Activated B cell treated with CpG ODN at 0.5 μM for 24 hours (primary cell): ENCODE data around the gene KYAT1. TPM values are rescaled to one million over a fixed set of nuclear protein-coding genes. Genes with fewer than 3 reads are reported as not detected.

Source experiments
- ATAC-seq: fragments of 200-7000 bp; cut with Tn5 transposase; one replicate; pipeline ENCODE4 v1.10.0; 2021; ENCODE audit warnings: low read depth, mild to moderate bottlenecking, moderate library complexity
- CTCF ChIA-PET: fragments of 350-600 bp; sonication (Branson Sonifier 250); formaldehyde crosslinking; loops from one replicate; lab custom pipeline; 2021; ENCODE audit warnings: antibody characterized with exemption; lab: Charles Lee
- POLR2A ChIA-PET: fragments of 350-600 bp; sonication (Branson Sonifier 250); formaldehyde crosslinking; loops from one replicate; lab custom pipeline; 2021; ENCODE audit warnings: antibody characterized with exemption; lab: Charles Lee
- DNase-seq: peaks from one replicate; pipeline ENCODE4 v3.0.0; 2022
- H3K27ac Mint-ChIP-seq: one replicate; pipeline ENCODE4 v1.8.0; 2020; ENCODE audit warnings: mixed read lengths
- H3K27me3 Mint-ChIP-seq: one replicate; pipeline ENCODE4 v1.8.0; 2021; ENCODE audit warnings: mixed read lengths
- H3K36me3 Mint-ChIP-seq: one replicate; pipeline ENCODE4 v1.8.0; 2021; ENCODE audit warnings: low read depth, mixed read lengths
- H3K4me1 Mint-ChIP-seq: one replicate; pipeline ENCODE4 v1.8.0; 2021; ENCODE audit warnings: mixed read lengths
- H3K4me3 Mint-ChIP-seq: one replicate; pipeline ENCODE4 v1.8.0; 2020; ENCODE audit warnings: mild to moderate bottlenecking, mixed read lengths
- H3K9me3 Mint-ChIP-seq: one replicate; pipeline ENCODE4 v1.8.0; 2020; ENCODE audit warnings: mixed read lengths
- intact Hi-C: fragments of 100-400 bp; cut with micrococcal nuclease; formaldehyde crosslinking; loops from one replicate; pipeline ENCODE4 v1.15.1; 2024
- total RNA-seq: library from RNA; stranded (reverse); gene quantifications from 2 replicates; pipeline ENCODE4 v1.2.3, GENCODE V29; 2022
- TF ChIP-seq, protein P1 (sequence below): fragments of 200-600 bp; IDR thresholded peaks from one replicate; pipeline ENCODE4 v1.8.0; 2022; ENCODE audit warnings: antibody characterized with exemption, mild to moderate bottlenecking

Gene KYAT1
- total RNA-seq, 1 donor from 2014 or later = 4.3 TPM

DNA sequence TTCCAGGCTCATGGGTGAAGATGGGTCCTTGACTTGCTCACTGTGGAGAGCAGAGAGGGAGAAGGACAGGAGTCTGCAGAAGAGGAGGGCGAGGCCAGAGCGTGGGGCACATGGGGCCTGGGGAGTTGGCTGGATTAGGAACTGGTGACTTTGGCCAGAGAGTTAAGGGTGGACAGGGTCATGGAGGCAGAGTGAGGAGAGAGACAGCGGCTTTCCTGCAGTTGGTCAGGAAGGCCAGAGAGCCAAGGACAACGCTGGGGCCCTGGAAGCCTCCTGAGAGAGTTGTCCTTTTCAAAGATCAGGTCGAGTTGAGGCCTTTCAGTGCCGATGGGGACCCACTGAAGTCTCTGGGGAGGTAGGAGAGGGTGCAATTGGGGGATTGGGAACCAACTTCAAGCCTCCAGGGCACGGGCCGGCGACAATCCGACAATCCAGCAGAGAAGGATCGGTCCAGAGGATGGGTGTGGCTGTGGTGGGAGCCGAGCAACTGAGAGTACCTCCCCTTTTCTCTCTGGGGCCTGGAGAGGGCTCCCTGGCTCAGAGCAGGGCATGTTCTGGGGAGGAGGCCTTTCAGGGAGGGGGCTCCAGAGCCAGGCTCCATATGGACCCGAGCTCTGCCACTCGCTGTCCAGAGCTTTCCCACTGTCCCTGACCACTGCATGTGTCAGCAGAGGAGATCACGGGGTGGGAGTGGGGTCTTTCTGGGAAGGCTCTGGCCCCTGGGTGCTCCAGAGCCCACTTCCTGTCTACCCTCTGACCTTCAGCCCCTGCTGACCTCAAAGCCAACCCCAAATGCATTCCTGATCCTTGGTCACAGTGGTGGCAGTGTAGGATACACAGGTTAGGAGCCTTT is 31.5 kb upstream of the KYAT1 start:
- no peak overlapping the region for H3K4me3 Mint-ChIP-seq
- peaks cover 8% of the 10 kb centered on the region for H3K4me1 Mint-ChIP-seq
- ChIA-PET CTCF (no interaction called here), POLR2A (no interaction called here)
- peaks cover 51% of the 10 kb centered on the region for H3K36me3 Mint-ChIP-seq
- H3K9me3 Mint-ChIP-seq = no peaks in the 10 kb centered on the region
- H3K27me3 Mint-ChIP-seq = no peaks in the 10 kb centered on the region
- no peak for ATAC-seq
- H3K27ac Mint-ChIP-seq = no peak overlapping the region
- DNase-seq = no peak
- TF ChIP-seq, protein P1, sequence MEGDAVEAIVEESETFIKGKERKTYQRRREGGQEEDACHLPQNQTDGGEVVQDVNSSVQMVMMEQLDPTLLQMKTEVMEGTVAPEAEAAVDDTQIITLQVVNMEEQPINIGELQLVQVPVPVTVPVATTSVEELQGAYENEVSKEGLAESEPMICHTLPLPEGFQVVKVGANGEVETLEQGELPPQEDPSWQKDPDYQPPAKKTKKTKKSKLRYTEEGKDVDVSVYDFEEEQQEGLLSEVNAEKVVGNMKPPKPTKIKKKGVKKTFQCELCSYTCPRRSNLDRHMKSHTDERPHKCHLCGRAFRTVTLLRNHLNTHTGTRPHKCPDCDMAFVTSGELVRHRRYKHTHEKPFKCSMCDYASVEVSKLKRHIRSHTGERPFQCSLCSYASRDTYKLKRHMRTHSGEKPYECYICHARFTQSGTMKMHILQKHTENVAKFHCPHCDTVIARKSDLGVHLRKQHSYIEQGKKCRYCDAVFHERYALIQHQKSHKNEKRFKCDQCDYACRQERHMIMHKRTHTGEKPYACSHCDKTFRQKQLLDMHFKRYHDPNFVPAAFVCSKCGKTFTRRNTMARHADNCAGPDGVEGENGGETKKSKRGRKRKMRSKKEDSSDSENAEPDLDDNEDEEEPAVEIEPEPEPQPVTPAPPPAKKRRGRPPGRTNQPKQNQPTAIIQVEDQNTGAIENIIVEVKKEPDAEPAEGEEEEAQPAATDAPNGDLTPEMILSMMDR = no peak
- intact Hi-C loops = no loop called here

DNA sequence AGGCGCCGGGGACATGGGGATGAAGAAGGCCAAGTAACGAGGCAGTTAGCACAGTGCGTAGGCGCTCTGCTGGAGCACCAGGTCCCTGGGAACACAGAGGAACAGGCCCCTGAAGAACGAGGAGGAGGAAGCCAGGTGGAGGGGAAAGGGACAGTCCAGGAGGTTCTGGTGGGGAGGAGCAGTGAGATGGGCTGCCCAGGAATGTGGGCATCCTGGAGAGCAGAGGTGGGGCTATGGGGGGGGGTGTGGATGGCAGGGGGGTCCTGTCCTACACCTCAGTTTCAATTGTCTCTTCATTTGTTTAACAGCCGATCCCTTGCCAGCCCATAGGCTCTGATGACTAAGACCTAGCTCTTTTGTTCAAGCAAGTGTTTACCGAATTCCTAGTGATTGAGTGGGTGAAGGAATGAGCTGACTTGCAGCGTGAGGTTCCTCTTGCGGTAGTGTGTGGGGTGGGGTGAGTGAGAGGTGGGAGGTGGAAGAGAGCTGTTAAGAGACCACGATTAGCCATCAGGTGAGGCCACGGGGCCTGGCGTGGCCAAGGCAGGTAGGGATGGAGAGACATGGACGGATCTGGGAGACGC is 30.6 kb upstream of the KYAT1 start:
- ATAC-seq (no peak), DNase-seq (no peak)
- POLR2A ChIA-PET = no interaction called here

GRCh38 chr9:128911529-128912035 is 29.8 kb upstream of the KYAT1 start:
- no peaks in the 10 kb centered on the region for H3K27me3 Mint-ChIP-seq
- DNase-seq = no peak
- ChIA-PET CTCF (no interaction called here), POLR2A (no interaction called here)
- intact Hi-C loops = no loop called here
- no peak overlapping the region for H3K4me3 Mint-ChIP-seq
- peaks cover 47% of the 10 kb centered on the region for H3K36me3 Mint-ChIP-seq
- H3K27ac Mint-ChIP-seq = no peak overlapping the region
- peaks cover 8% of the 10 kb centered on the region for H3K4me1 Mint-ChIP-seq
- TF ChIP-seq, protein P1 = no peak
- no peak for ATAC-seq
- no peaks in the 10 kb centered on the region for H3K9me3 Mint-ChIP-seq

More for the DNA sequence above, 30.6 kb upstream of the KYAT1 start:
- Mint-ChIP-seq H3K4me3 (no peak overlapping the region), H3K27ac (no peak overlapping the region), H3K27me3 (no peaks in the 10 kb centered on the region), H3K9me3 (no peaks in the 10 kb centered on the region), H3K4me1 (peaks cover 8% of the 10 kb centered on the region), H3K36me3 (peaks cover 51% of the 10 kb centered on the region)
- intact Hi-C loops = no loop called here
- CTCF ChIA-PET = no interaction called here
- TF ChIP-seq, protein P1 = no peak

GRCh38 chr9:128910906-128911305 is 29.2 kb upstream of the KYAT1 start:
- Mint-ChIP-seq H3K4me3 (no peak overlapping the region), H3K9me3 (no peaks in the 10 kb centered on the region), H3K27ac (no peak overlapping the region), H3K36me3 (peaks cover 42% of the 10 kb centered on the region), H3K27me3 (no peaks in the 10 kb centered on the region), H3K4me1 (peaks cover 8% of the 10 kb centered on the region)
- intact Hi-C loops = no loop called here
- POLR2A ChIA-PET = no interaction called here
- no peak for DNase-seq
- TF ChIP-seq, protein P1 = no peak
- CTCF ChIA-PET = no interaction called here
- no peak for ATAC-seq

GRCh38 chr9:128909859-128910258 is 28.1 kb upstream of the KYAT1 start:
- peaks cover 8% of the 10 kb centered on the region for H3K4me1 Mint-ChIP-seq
- H3K36me3 Mint-ChIP-seq = peaks cover 37% of the 10 kb centered on the region
- TF ChIP-seq, protein P1 = no peak
- intact Hi-C loops = no loop called here
- no peak overlapping the region for H3K4me3 Mint-ChIP-seq
- ChIA-PET CTCF (no interaction called here), POLR2A (no interaction called here)
- ATAC-seq (no peak), DNase-seq (no peak)
- H3K27me3 Mint-ChIP-seq = no peaks in the 10 kb centered on the region
- H3K27ac Mint-ChIP-seq = no peak overlapping the region
- H3K9me3 Mint-ChIP-seq = no peaks in the 10 kb centered on the region
